ENCODE results near the gene EGF. TPM values are rescaled to one million over a fixed set of nuclear protein-coding genes. Genes with fewer than 3 reads are reported as not detected.
"Not testable (repeated sequence)": the region's sequence is repeated elsewhere in the genome, so short reads cannot be mapped to it uniquely, and the experiment has no call there.

The EGF gene
- total RNA-seq, 5 donors from 2014 or later (not counting 1 experiment from before 2014, with no cell fraction given), result 0.20 TPM; not detected in 4

GRCh38 chr4:109875106-109875505, 37.6 kb upstream of the EGF start:
- no peak overlapping the region for H3K4me3 ChIP-seq (ENCODE audit: control insufficient read depth in 1 of 2, extremely low read depth in 1 of 2, low read length in 1 of 2)
- H3K27ac ChIP-seq (ENCODE audit: low read length), result no peak overlapping the region
- H3K4me1 ChIP-seq (ENCODE audit: control insufficient read depth in 1 of 2, extremely low read depth in 1 of 2, insufficient read depth in 2 of 2, low read length in 2 of 2), result no peaks in the 10 kb centered on the region
- H3K36me3 Mint-ChIP-seq, result peaks cover 1% of the 10 kb centered on the region
- H3K4me3 Mint-ChIP-seq, result no peak overlapping the region
- 92% methylated on average over 1 of the region's 1 CpG for WGBS (ENCODE audit: insufficient coverage)
- no peak overlapping the region for H3K27ac Mint-ChIP-seq
- DNase-seq, result no peak
- peaks cover 11 to 12% of the 10 kb centered on the region in 2 donors for H3K27me3 Mint-ChIP-seq
- ChIA-PET POLR2A (no interaction called here), CTCF (interaction anchor here in 1 of 2 donors (0.7 kb wide), 1 partner anchor 10 kb away, joined by 3 read pairs; no protein-coding TSS in a partner anchor)
- peaks cover 0 to 11% of the 10 kb centered on the region in 2 experiments for H3K27me3 ChIP-seq (replicated peaks in 1 of 2; ENCODE audit: control insufficient read depth in 2 of 2, extremely low read depth in 1 of 2, insufficient read depth in 2 of 2, low read length in 1 of 2)
- no peaks in the 10 kb centered on the region for H3K36me3 ChIP-seq (ENCODE audit: control insufficient read depth in 2 of 2, extremely low read depth in 1 of 2, insufficient read depth in 1 of 2, low read length in 1 of 2)
- H3K9me3 ChIP-seq, result no peaks in the 10 kb centered on the region
- no peaks in the 10 kb centered on the region for H3K4me1 Mint-ChIP-seq
- no peaks in the 10 kb centered on the region for H3K9me3 Mint-ChIP-seq
- ATAC-seq (replicated peaks in 1 of 4), result no peak

- DNase-seq; POLR2A ChIA-PET; H3K27ac Mint-ChIP-seq; H3K9me3 ChIP-seq; H3K4me1 Mint-ChIP-seq; H3K4me3 Mint-ChIP-seq; H3K36me3 ChIP-seq (ENCODE audit: control insufficient read depth in 2 of 2, extremely low read depth in 1 of 2, insufficient read depth in 1 of 2, low read length in 1 of 2); CTCF ChIA-PET; H3K4me3 ChIP-seq (ENCODE audit: control insufficient read depth in 1 of 2, extremely low read depth in 1 of 2, low read length in 1 of 2); ATAC-seq (replicated peaks in 1 of 4); H3K27ac ChIP-seq (ENCODE audit: low read length); H3K4me1 ChIP-seq (ENCODE audit: control insufficient read depth in 1 of 2, extremely low read depth in 1 of 2, insufficient read depth in 2 of 2, low read length in 2 of 2); H3K9me3 Mint-ChIP-seq; H3K36me3 Mint-ChIP-seq: not testable (repeated sequence)
- peaks cover 0 to 16% of the 10 kb centered on the region in 2 experiments for H3K27me3 ChIP-seq (replicated peaks in 1 of 2; ENCODE audit: control insufficient read depth in 2 of 2, extremely low read depth in 1 of 2, insufficient read depth in 2 of 2, low read length in 1 of 2)
- peaks cover 11 to 13% of the 10 kb centered on the region in 2 donors for H3K27me3 Mint-ChIP-seq
- 100% methylated on average over 1 of the region's 2 CpGs for WGBS (ENCODE audit: insufficient coverage)
Observed at GRCh38 chr4:109875553-109875952, 37.1 kb upstream of the EGF start.

- no peak overlapping the region for H3K27ac Mint-ChIP-seq
- ChIA-PET CTCF (interaction anchor here in 1 of 2 donors (0.6 kb wide), 1 partner anchor 633 kb away, joined by 4 read pairs; no protein-coding TSS in a partner anchor), POLR2A (no interaction called here)
- no peaks in the 10 kb centered on the region for H3K9me3 Mint-ChIP-seq
- ATAC-seq (replicated peaks in 1 of 4) (no peak), DNase-seq (no peak)
- Histone ChIP-seq H3K36me3 (ENCODE audit: control insufficient read depth in 2 of 2, extremely low read depth in 1 of 2, insufficient read depth in 1 of 2, low read length in 1 of 2) (no peaks in the 10 kb centered on the region), H3K4me1 (ENCODE audit: control insufficient read depth in 1 of 2, extremely low read depth in 1 of 2, insufficient read depth in 2 of 2, low read length in 2 of 2) (no peaks in the 10 kb centered on the region), H3K27me3 (replicated peaks in 1 of 2; ENCODE audit: control insufficient read depth in 2 of 2, extremely low read depth in 1 of 2, insufficient read depth in 2 of 2, low read length in 1 of 2) (peaks cover 0 to 16% of the 10 kb centered on the region in 2 experiments), H3K9me3 (no peaks in the 10 kb centered on the region), H3K27ac (ENCODE audit: low read length) (no peak overlapping the region), H3K4me3 (ENCODE audit: control insufficient read depth in 1 of 2, extremely low read depth in 1 of 2, low read length in 1 of 2) (no peak overlapping the region)
- H3K27me3 Mint-ChIP-seq, result peaks cover 11 to 15% of the 10 kb centered on the region in 2 donors
- WGBS (ENCODE audit: insufficient coverage), result no CpG with 5 or more reads among the region's 2 CpGs
- H3K4me3 Mint-ChIP-seq, result no peak overlapping the region
- H3K36me3 Mint-ChIP-seq, result no peaks in the 10 kb centered on the region
- H3K4me1 Mint-ChIP-seq, result no peaks in the 10 kb centered on the region
Observed at GRCh38 chr4:109876634-109877265, 35.9 kb upstream of the EGF start.

GRCh38 chr4:109877400-109877799, 35.3 kb upstream of the EGF start:
- no peaks in the 10 kb centered on the region for H3K4me1 ChIP-seq (ENCODE audit: control insufficient read depth in 1 of 2, extremely low read depth in 1 of 2, insufficient read depth in 2 of 2, low read length in 2 of 2)
- POLR2A ChIA-PET, result no interaction called here
- no peaks in the 10 kb centered on the region for H3K36me3 Mint-ChIP-seq
- no peaks in the 10 kb centered on the region for H3K9me3 ChIP-seq
- DNase-seq (no peak), ATAC-seq (replicated peaks in 1 of 4) (no peak)
- no peaks in the 10 kb centered on the region for H3K36me3 ChIP-seq (ENCODE audit: control insufficient read depth in 2 of 2, extremely low read depth in 1 of 2, insufficient read depth in 1 of 2, low read length in 1 of 2)
- no peaks in the 10 kb centered on the region for H3K4me1 Mint-ChIP-seq
- H3K27me3 ChIP-seq (replicated peaks in 1 of 2; ENCODE audit: control insufficient read depth in 2 of 2, extremely low read depth in 1 of 2, insufficient read depth in 2 of 2, low read length in 1 of 2), result peaks cover 0 to 16% of the 10 kb centered on the region in 2 experiments
- peaks cover 11 to 15% of the 10 kb centered on the region in 2 donors for H3K27me3 Mint-ChIP-seq
- H3K4me3 Mint-ChIP-seq, result no peak overlapping the region
- CTCF ChIA-PET, result interaction anchor here (0.6 kb wide), 2 partner anchors 51 to 634 kb away, joined by 3 to 4 read pairs; no protein-coding TSS in a partner anchor
- no peak overlapping the region for H3K27ac Mint-ChIP-seq
- no peak overlapping the region for H3K27ac ChIP-seq (ENCODE audit: low read length)
- no peaks in the 10 kb centered on the region for H3K9me3 Mint-ChIP-seq
- no CpG with 5 or more reads among the region's 3 CpGs for WGBS (ENCODE audit: insufficient coverage)
- H3K4me3 ChIP-seq (ENCODE audit: control insufficient read depth in 1 of 2, extremely low read depth in 1 of 2, low read length in 1 of 2), result no peak overlapping the region

GRCh38 chr4:109878355-109878754, 34.3 kb upstream of the EGF start:
- WGBS (ENCODE audit: insufficient coverage), result no CpG with 5 or more reads among the region's 2 CpGs
- Mint-ChIP-seq H3K4me3 (no peak overlapping the region), H3K27me3 (peaks cover 11 to 15% of the 10 kb centered on the region in 2 donors), H3K27ac (no peak overlapping the region), H3K9me3 (no peaks in the 10 kb centered on the region), H3K36me3 (no peaks in the 10 kb centered on the region), H3K4me1 (no peaks in the 10 kb centered on the region)
- Histone ChIP-seq H3K27ac (ENCODE audit: low read length) (no peak overlapping the region), H3K4me1 (ENCODE audit: control insufficient read depth in 1 of 2, extremely low read depth in 1 of 2, insufficient read depth in 2 of 2, low read length in 2 of 2) (no peaks in the 10 kb centered on the region), H3K27me3 (replicated peaks in 1 of 2; ENCODE audit: control insufficient read depth in 2 of 2, extremely low read depth in 1 of 2, insufficient read depth in 2 of 2, low read length in 1 of 2) (peaks cover 0 to 16% of the 10 kb centered on the region in 2 experiments), H3K36me3 (ENCODE audit: control insufficient read depth in 2 of 2, extremely low read depth in 1 of 2, insufficient read depth in 1 of 2, low read length in 1 of 2) (no peaks in the 10 kb centered on the region), H3K4me3 (ENCODE audit: control insufficient read depth in 1 of 2, extremely low read depth in 1 of 2, low read length in 1 of 2) (no peak overlapping the region), H3K9me3 (no peaks in the 10 kb centered on the region)
- CTCF ChIA-PET, result interaction anchor here in 1 of 2 donors (0.7 kb wide), 1 partner anchor 428 kb away, joined by 8 read pairs; no protein-coding TSS in a partner anchor
- DNase-seq (no peak), ATAC-seq (replicated peaks in 1 of 4) (no peak)
- POLR2A ChIA-PET, result no interaction called here

- peaks cover 11 to 15% of the 10 kb centered on the region in 2 donors for H3K27me3 Mint-ChIP-seq
Observed at GRCh38 chr4:109879081-109879480, 33.6 kb upstream of the EGF start.

More at GRCh38 chr4:109879081-109879480, 33.6 kb upstream of the EGF start:
- H3K4me1 Mint-ChIP-seq, result no peaks in the 10 kb centered on the region
- H3K27ac Mint-ChIP-seq, result no peak overlapping the region
- ATAC-seq (replicated peaks in 1 of 4), result no peak
- Histone ChIP-seq H3K4me1 (ENCODE audit: control insufficient read depth in 1 of 2, extremely low read depth in 1 of 2, insufficient read depth in 2 of 2, low read length in 2 of 2) (no peaks in the 10 kb centered on the region), H3K27me3 (replicated peaks in 1 of 2; ENCODE audit: control insufficient read depth in 2 of 2, extremely low read depth in 1 of 2, insufficient read depth in 2 of 2, low read length in 1 of 2) (peaks cover 0 to 16% of the 10 kb centered on the region in 2 experiments), H3K4me3 (ENCODE audit: control insufficient read depth in 1 of 2, extremely low read depth in 1 of 2, low read length in 1 of 2) (no peak overlapping the region), H3K9me3 (no peaks in the 10 kb centered on the region), H3K27ac (ENCODE audit: low read length) (no peak overlapping the region), H3K36me3 (ENCODE audit: control insufficient read depth in 2 of 2, extremely low read depth in 1 of 2, insufficient read depth in 1 of 2, low read length in 1 of 2) (no peaks in the 10 kb centered on the region)
- H3K36me3 Mint-ChIP-seq, result no peaks in the 10 kb centered on the region
- CTCF ChIA-PET, result no interaction called here
- WGBS (ENCODE audit: insufficient coverage), result 80% methylated on average over 12 of the region's 12 CpGs
- no peak for DNase-seq
- H3K4me3 Mint-ChIP-seq, result no peak overlapping the region
- POLR2A ChIA-PET, result no interaction called here
- no peaks in the 10 kb centered on the region for H3K9me3 Mint-ChIP-seq

All from T-cell (primary cell).